NB4 (cell line): ENCODE measurements around the gene USP24.
A peak's percentile ranks its signal among the peaks of the same experiment; 100 is the strongest.

ENCODE experiments used
- DNase-seq: peaks from one replicate; pipeline ENCODE4 v3.0.0; 2010; ENCODE audit warnings: low read depth
- H3K4me3 ChIP-seq: one replicate; pipeline ENCODE4 v1.5.1; 2011; ENCODE audit warnings: mild to moderate bottlenecking, low read depth, low read length, moderate library complexity
- MAX ChIP-seq: IDR thresholded peaks from 2 replicates; pipeline ENCODE4 v1.6.1; 2011; ENCODE audit warnings: low read depth, low read length
- MYC ChIP-seq: IDR thresholded peaks from 2 replicates; pipeline ENCODE4 v1.6.1; 2011; ENCODE audit warnings: low read depth, low read length
- POLR2A ChIP-seq: IDR thresholded peaks from 2 replicates; pipeline ENCODE4 v1.6.1; 2011; ENCODE audit warnings: mild to moderate bottlenecking; ENCODE audit not compliant: insufficient read length; ENCODE audit errors: extremely low read depth
- TF ChIP-seq, protein P1 (sequence below): IDR thresholded peaks from one replicate; pipeline ENCODE4 v1.5.1; 2012; ENCODE audit warnings: low read depth, low read length

USP24 gene

GRCh38 chr1:55041613-55042012 lies 173.6 kb downstream of the USP24 start:
- H3K4me3 ChIP-seq, result no peak overlapping the region
- TF ChIP-seq MAX, result no peak
- no peak for DNase-seq

DNA sequence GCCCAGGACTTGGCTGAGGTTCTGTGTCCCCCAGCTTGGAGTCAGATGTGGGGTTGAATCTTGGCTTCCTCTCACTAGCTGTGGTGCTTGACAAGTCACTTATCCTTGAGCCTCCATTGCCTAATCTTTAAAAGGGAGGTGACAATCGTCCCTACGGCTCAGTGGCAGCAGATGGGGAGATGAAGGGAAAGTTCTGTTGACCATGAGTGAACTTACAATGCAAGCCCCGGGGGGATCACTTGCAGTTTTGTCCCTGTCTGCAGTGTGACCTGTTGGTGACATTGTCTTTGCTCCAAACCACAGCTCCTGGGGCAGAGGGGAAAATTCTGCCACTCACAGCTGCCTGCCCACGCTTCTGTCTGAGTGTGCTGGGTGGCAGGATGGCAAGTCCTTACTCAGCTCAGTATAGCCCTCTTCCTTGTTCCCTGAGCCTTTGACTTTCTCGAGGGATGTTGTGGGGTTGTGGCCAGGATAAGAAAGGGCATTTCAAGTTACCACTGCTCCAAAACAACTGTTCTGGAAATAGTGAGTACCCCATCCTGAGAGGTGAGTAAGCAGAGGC lies 174.2 kb downstream of the USP24 start:
- TF ChIP-seq, protein P1, sequence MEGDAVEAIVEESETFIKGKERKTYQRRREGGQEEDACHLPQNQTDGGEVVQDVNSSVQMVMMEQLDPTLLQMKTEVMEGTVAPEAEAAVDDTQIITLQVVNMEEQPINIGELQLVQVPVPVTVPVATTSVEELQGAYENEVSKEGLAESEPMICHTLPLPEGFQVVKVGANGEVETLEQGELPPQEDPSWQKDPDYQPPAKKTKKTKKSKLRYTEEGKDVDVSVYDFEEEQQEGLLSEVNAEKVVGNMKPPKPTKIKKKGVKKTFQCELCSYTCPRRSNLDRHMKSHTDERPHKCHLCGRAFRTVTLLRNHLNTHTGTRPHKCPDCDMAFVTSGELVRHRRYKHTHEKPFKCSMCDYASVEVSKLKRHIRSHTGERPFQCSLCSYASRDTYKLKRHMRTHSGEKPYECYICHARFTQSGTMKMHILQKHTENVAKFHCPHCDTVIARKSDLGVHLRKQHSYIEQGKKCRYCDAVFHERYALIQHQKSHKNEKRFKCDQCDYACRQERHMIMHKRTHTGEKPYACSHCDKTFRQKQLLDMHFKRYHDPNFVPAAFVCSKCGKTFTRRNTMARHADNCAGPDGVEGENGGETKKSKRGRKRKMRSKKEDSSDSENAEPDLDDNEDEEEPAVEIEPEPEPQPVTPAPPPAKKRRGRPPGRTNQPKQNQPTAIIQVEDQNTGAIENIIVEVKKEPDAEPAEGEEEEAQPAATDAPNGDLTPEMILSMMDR, result no peak
- no peak for TF ChIP-seq MAX
- no peak overlapping the region for H3K4me3 ChIP-seq
- peak; percentile 18 for DNase-seq

GRCh38 chr1:55040083-55040932 lies 174.9 kb downstream of the USP24 start:
- DNase-seq, result no peak
- no peak overlapping the region for H3K4me3 ChIP-seq
- TF ChIP-seq POLR2A (no peak), MAX (no peak), MYC (no peak)
- TF ChIP-seq, protein P1, result no peak

- no peak for DNase-seq
- TF ChIP-seq POLR2A (no peak), MAX (no peak), MYC (no peak)
- TF ChIP-seq, protein P1, result no peak
- H3K4me3 ChIP-seq, result no peak within 1 kb of the TSS
Measured at GRCh38 chr1:55039342-55040082, 175.7 kb downstream of the USP24 start, which contains the start of gene PCSK9. Gene PCSK9 (plus strand): TSS chr1:55039548. CDS start chr1:55039838, 290 bp downstream.

GRCh38 chr1:55038974-55039341 lies 176.2 kb downstream of the USP24 start:
- H3K4me3 ChIP-seq, result no peak overlapping the region
- DNase-seq, result no peak
- no peak for TF ChIP-seq MYC
- TF ChIP-seq, protein P1, result no peak
- no peak for TF ChIP-seq MAX
- no peak for TF ChIP-seq POLR2A

GRCh38 chr1:55038552-55038838 lies 176.7 kb downstream of the USP24 start:
- no peak overlapping the region for H3K4me3 ChIP-seq
- DNase-seq, result no peak

More at GRCh38 chr1:55038552-55038838, 176.7 kb downstream of the USP24 start:
- TF ChIP-seq, protein P1, result no peak
- TF ChIP-seq POLR2A (no peak), MAX (no peak), MYC (no peak)
